ENCODE results near the gene NAA10. TPM values are rescaled to one million over a fixed set of nuclear protein-coding genes. Genes with fewer than 3 reads are reported as not detected.

The NAA10 gene
- total and polyA plus RNA-seq, 2 of the 13 experiments (the other 11 are each of a cell fraction or from before 2014, with no cell fraction given): 49.2 to 51.7 TPM

DNA sequence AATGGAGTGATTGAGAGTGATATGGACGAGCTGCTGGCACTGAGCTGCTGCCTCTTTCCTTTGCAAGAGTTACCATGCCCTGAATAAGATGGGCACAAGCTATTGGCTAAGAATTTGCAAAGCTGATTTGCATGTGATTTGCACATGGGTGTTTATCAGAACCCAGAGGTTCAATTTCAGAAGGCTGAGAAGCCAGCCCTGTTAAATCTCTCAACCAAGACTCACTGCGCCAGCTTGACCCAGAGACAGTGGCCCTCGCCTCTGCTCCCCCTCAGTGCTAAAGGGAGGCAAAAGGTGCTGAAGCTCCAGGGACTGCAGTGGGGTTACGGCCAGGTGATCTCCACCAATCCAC, 9.5 kb downstream of the NAA10 start:
- Histone ChIP-seq H3K27me3 (ENCODE audit: control insufficient read depth in 1 of 2, insufficient read depth in 2 of 2, low read length in 2 of 2) (no peaks in the 10 kb centered on the region; a peak in 1 of 5 replicates), H3K9me3 (ENCODE audit: low read length) (no peaks in the 10 kb centered on the region), H3K4me1 (ENCODE audit: insufficient read depth, low read length) (peaks cover 69% of the 10 kb centered on the region), H3K4me3 (replicated peaks in 1 of 3; ENCODE audit: insufficient read depth in 1 of 3, low read depth in 2 of 3, low read length in 3 of 3) (no peak overlapping the region), H3K9ac (ENCODE audit: insufficient read depth, low read depth, low read length) (no peak overlapping the region), H2AFZ (ENCODE audit: low read length) (no peak overlapping the region), H4K20me1 (ENCODE audit: insufficient read depth, low read length) (no peaks in the 10 kb centered on the region), H3K4me2 (ENCODE audit: low read depth, low read length) (no peak overlapping the region), H3K36me3 (replicated peaks in 1 of 2; ENCODE audit: control insufficient read depth in 1 of 2, insufficient read depth in 2 of 2, low read length in 2 of 2) (peaks cover 0 to 1% of the 10 kb centered on the region in 2 experiments; a peak in 1 of 5 replicates), H3K27ac (ENCODE audit: extremely low read length, insufficient read depth, low read length) (no peak overlapping the region), H3K79me2 (ENCODE audit: insufficient read depth, low read length) (no peaks in the 10 kb centered on the region)
- in situ Hi-C loops (cut with HindIII; ENCODE audit: extremely low pct_ligation_motif_present, low pct_unique_long_range_greater_than_20kb) (no loop called here), intact Hi-C loops (cut with micrococcal nuclease; ENCODE audit: unreplicated experiment) (loop anchor here (2.0 kb wide), 1 partner anchor 21 kb away; no protein-coding TSS in a partner anchor)
- WGBS (ENCODE audit: low lambda C conversion rate): 86% methylated on average over 1 of the region's 4 CpGs
- FAIRE-seq: no peak
- CTCF ChIA-PET (ENCODE audit: low intra/inter-chr PET ratio, low total read pairs): interaction anchor here (4.4 kb wide), 1 partner anchor 22 kb away, joined by 29 read pairs; no protein-coding TSS in a partner anchor
- TF ChIP-seq, protein P1, sequence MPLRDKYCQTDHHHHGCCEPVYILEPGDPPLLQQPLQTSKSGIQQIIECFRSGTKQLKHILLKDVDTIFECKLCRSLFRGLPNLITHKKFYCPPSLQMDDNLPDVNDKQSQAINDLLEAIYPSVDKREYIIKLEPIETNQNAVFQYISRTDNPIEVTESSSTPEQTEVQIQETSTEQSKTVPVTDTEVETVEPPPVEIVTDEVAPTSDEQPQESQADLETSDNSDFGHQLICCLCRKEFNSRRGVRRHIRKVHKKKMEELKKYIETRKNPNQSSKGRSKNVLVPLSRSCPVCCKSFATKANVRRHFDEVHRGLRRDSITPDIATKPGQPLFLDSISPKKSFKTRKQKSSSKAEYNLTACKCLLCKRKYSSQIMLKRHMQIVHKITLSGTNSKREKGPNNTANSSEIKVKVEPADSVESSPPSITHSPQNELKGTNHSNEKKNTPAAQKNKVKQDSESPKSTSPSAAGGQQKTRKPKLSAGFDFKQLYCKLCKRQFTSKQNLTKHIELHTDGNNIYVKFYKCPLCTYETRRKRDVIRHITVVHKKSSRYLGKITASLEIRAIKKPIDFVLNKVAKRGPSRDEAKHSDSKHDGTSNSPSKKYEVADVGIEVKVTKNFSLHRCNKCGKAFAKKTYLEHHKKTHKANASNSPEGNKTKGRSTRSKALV (CRISPR knock-in tag; IDR thresholded peaks at IDR 0.05): no peak
- TF ChIP-seq ZNF124 (CRISPR knock-in tag; IDR thresholded peaks at IDR 0.05) (no peak), MIXL1 (CRISPR knock-in tag; IDR thresholded peaks at IDR 0.05) (no peak), KMT2B (CRISPR knock-in tag; IDR thresholded peaks at IDR 0.05) (no peak), KAT2B (IDR thresholded peaks at IDR 0.05; ENCODE audit: borderline replicate concordance, low read depth, low read length) (no peak), NFYB (CRISPR knock-in tag; IDR thresholded peaks at IDR 0.05) (no peak), HOXA5 (CRISPR knock-in tag; IDR thresholded peaks at IDR 0.05) (no peak), MAFG (CRISPR knock-in tag; IDR thresholded peaks at IDR 0.05) (no peak), ZNF556 (CRISPR knock-in tag; IDR thresholded peaks at IDR 0.05; ENCODE audit: borderline replicate concordance) (no peak), ZNF839 (CRISPR knock-in tag; IDR thresholded peaks at IDR 0.05; ENCODE audit: borderline replicate concordance) (no peak), PAWR (CRISPR knock-in tag; IDR thresholded peaks at IDR 0.05; ENCODE audit: borderline replicate concordance) (no peak), BHLHE40 (IDR thresholded peaks at IDR 0.05; ENCODE audit: low read length) (no peak), ZNF776 (CRISPR knock-in tag; IDR thresholded peaks at IDR 0.05) (no peak), ZNF790 (CRISPR knock-in tag; IDR thresholded peaks at IDR 0.05; ENCODE audit: borderline replicate concordance) (no peak), FLYWCH1 (CRISPR knock-in tag; IDR thresholded peaks at IDR 0.05) (no peak), MTA3 (CRISPR knock-in tag; IDR thresholded peaks at IDR 0.05) (no peak), TBX2 (CRISPR knock-in tag; IDR thresholded peaks at IDR 0.05; ENCODE audit: borderline replicate concordance) (no peak)
- BruUV-seq (replicated peaks): no TSS peak
- ATAC-seq: no peak
- POLR2A ChIA-PET: interaction anchor here (1.1 to 3.7 kb wide), 3 partner anchors 10 to 198 kb away, joined by 3 to 20 read pairs (median 4); partner anchors contain the start of gene NAA10
- no peak for DNase-seq (ENCODE audit: low spot score)
